Fibroblast of skin of abdomen (primary cell): ENCODE data around the gene PITRM1.
A peak's percentile ranks its signal among the peaks of the same experiment; 100 is the strongest.
"Not testable (repeated sequence)": the region's sequence is repeated elsewhere in the genome, so short reads cannot be mapped to it uniquely, and the experiment has no call there.

ENCODE experiments used
- DNase-seq: peaks from one replicate; pipeline ENCODE4 v3.0.0-alpha.2; 2013

The PITRM1 gene

GRCh38 chr10:3197348-3198003 is 24.9 kb upstream of the PITRM1 start:
- DNase-seq = peak; percentile 92

GRCh38 chr10:3196958-3197347 is 24.4 kb upstream of the PITRM1 start:
- DNase-seq = no peak

- DNase-seq = no peak
Measured at GRCh38 chr10:3196482-3196881, 23.9 kb upstream of the PITRM1 start.

- no peak for DNase-seq
Measured at GRCh38 chr10:3195726-3196125, 23.1 kb upstream of the PITRM1 start.

- no peak for DNase-seq
Measured at GRCh38 chr10:3195286-3195685, 22.7 kb upstream of the PITRM1 start.

GRCh38 chr10:3194871-3195270 is 22.3 kb upstream of the PITRM1 start:
- DNase-seq = no peak

- DNase-seq = no peak
Measured at GRCh38 chr10:3193751-3194150, 21.2 kb upstream of the PITRM1 start.

GRCh38 chr10:3192856-3193635 is 20.5 kb upstream of the PITRM1 start:
- peak; percentile 68 for DNase-seq

GRCh38 chr10:3190817-3191216 is 18.2 kb upstream of the PITRM1 start:
- DNase-seq = no peak

GRCh38 chr10:3187229-3187628 is 14.6 kb upstream of the PITRM1 start:
- not testable (repeated sequence) for DNase-seq

- no peak for DNase-seq
Measured at GRCh38 chr10:3186368-3186767, 13.8 kb upstream of the PITRM1 start.

- DNase-seq = no peak
Measured at GRCh38 chr10:3185386-3185785, 12.8 kb upstream of the PITRM1 start.

GRCh38 chr10:3180355-3181025 is 7.9 kb upstream of the PITRM1 start:
- no peak for DNase-seq

- DNase-seq = no peak
Measured at GRCh38 chr10:3179174-3179573, 6.6 kb upstream of the PITRM1 start.

GRCh38 chr10:3178042-3178441 is 5.5 kb upstream of the PITRM1 start:
- no peak for DNase-seq

- no peak for DNase-seq
Measured at GRCh38 chr10:3173171-3173878, 743 bp upstream of the PITRM1 start.

GRCh38 chr10:3172081-3172445 is 519 bp downstream of the PITRM1 start:
- peak; percentile 64 for DNase-seq

GRCh38 chr10:3171488-3171887 is 1.1 kb downstream of the PITRM1 start:
- DNase-seq = not testable (repeated sequence)

GRCh38 chr10:3169673-3170072 is 2.9 kb downstream of the PITRM1 start:
- no peak for DNase-seq

GRCh38 chr10:3169271-3169670 is 3.3 kb downstream of the PITRM1 start:
- no peak for DNase-seq

- DNase-seq = no peak
Measured at GRCh38 chr10:3167611-3168330, 4.8 kb downstream of the PITRM1 start.

- no peak for DNase-seq
Measured at GRCh38 chr10:3166496-3167290, 5.9 kb downstream of the PITRM1 start.
